G401 (cell line): ENCODE results near the gene CTNNA3. TPM values are rescaled to one million over a fixed set of nuclear protein-coding genes. Genes with fewer than 3 reads are reported as not detected.

Source experiments
- DNase-seq: peaks from one replicate; pipeline ENCODE4 v3.0.0-alpha.2; 2015; ENCODE audit warnings: low spot score
- in situ Hi-C: cut with HindIII; loops from 2 replicates; pipeline ENCODE4 v1.10.0; 2016; ENCODE audit warnings: low sequenced_read_pairs, mixed read lengths
- total RNA-seq: library from RNA; depleted of rRNA; stranded (reverse); fragments of >200 nt; shearing (Covaris generic); gene quantifications from 2 replicates; pipeline ENCODE4 v1.2.3, GENCODE V29; 2014

Gene CTNNA3
- total RNA-seq, 1 experiment from 2014 or later, result not detected

GRCh38 chr10:67667035-67667425 is 29.0 kb downstream of the CTNNA3 start:
- in situ Hi-C loops, result no loop called here

GRCh38 chr10:67666416-67667034 is 29.5 kb downstream of the CTNNA3 start:
- peak; percentile 33 for DNase-seq
- in situ Hi-C loops, result no loop called here

More at GRCh38 chr10:67667035-67667425, 29.0 kb downstream of the CTNNA3 start:
- no peak for DNase-seq

GRCh38 chr10:67665491-67665890 is 30.5 kb downstream of the CTNNA3 start:
- DNase-seq, result no peak
- in situ Hi-C loops, result no loop called here

- in situ Hi-C loops, result no loop called here
- no peak for DNase-seq
Observed at GRCh38 chr10:67664942-67665341, 31.1 kb downstream of the CTNNA3 start.

GRCh38 chr10:67663449-67664087 is 32.4 kb downstream of the CTNNA3 start:
- DNase-seq, result no peak
- in situ Hi-C loops, result no loop called here

GRCh38 chr10:67662415-67662814 is 33.6 kb downstream of the CTNNA3 start:
- in situ Hi-C loops, result no loop called here
- DNase-seq, result no peak

- in situ Hi-C loops, result no loop called here
- no peak for DNase-seq
Observed at GRCh38 chr10:67659497-67659896, 36.5 kb downstream of the CTNNA3 start.

- in situ Hi-C loops, result no loop called here
- DNase-seq, result no peak
Observed at GRCh38 chr10:67657775-67658174, 38.2 kb downstream of the CTNNA3 start.

GRCh38 chr10:67650558-67650957 is 45.4 kb downstream of the CTNNA3 start:
- no peak for DNase-seq
- in situ Hi-C loops, result no loop called here

- DNase-seq, result no peak
- in situ Hi-C loops, result no loop called here
Observed at GRCh38 chr10:67648613-67649229, 47.3 kb downstream of the CTNNA3 start.

GRCh38 chr10:67630904-67631303 is 65.1 kb downstream of the CTNNA3 start:
- no peak for DNase-seq
- in situ Hi-C loops, result no loop called here

GRCh38 chr10:67629461-67629971 is 66.5 kb downstream of the CTNNA3 start:
- DNase-seq, result no peak
- in situ Hi-C loops, result no loop called here

GRCh38 chr10:67622984-67623383 is 73.0 kb downstream of the CTNNA3 start:
- no peak for DNase-seq
- in situ Hi-C loops, result no loop called here

GRCh38 chr10:67622511-67622910 is 73.5 kb downstream of the CTNNA3 start:
- DNase-seq, result no peak
- in situ Hi-C loops, result no loop called here

GRCh38 chr10:67621834-67622233 is 74.2 kb downstream of the CTNNA3 start:
- in situ Hi-C loops, result no loop called here
- no peak for DNase-seq

- no peak for DNase-seq
- in situ Hi-C loops, result no loop called here
Observed at GRCh38 chr10:67618116-67618515, 77.9 kb downstream of the CTNNA3 start.

- in situ Hi-C loops, result no loop called here
- no peak for DNase-seq
Observed at GRCh38 chr10:67612577-67613537, 83.1 kb downstream of the CTNNA3 start.

- DNase-seq, result no peak
- in situ Hi-C loops, result no loop called here
Observed at GRCh38 chr10:67612176-67612575, 83.8 kb downstream of the CTNNA3 start.

GRCh38 chr10:67609996-67610793 is 85.8 kb downstream of the CTNNA3 start:
- DNase-seq, result no peak
- in situ Hi-C loops, result no loop called here
